ENCODE measurements around the gene GNAQ. TPM values are rescaled to one million over a fixed set of nuclear protein-coding genes. Genes with fewer than 3 reads are reported as not detected.
A peak's percentile ranks its signal among the peaks of the same experiment; 100 is the strongest.

GNAQ gene
- total RNA-seq, 1 experiment from 2014 or later, result 28.7 TPM

GRCh38 chr9:77820293-77820954 is 211.2 kb downstream of the GNAQ start:
- intact Hi-C loops (cut with micrococcal nuclease), result no loop called here
- DNase-seq (ENCODE audit: low read depth, low spot score) (no peak), ATAC-seq (no peak)
- no peaks in the 10 kb centered on the region for H3K9me3 ChIP-seq (ENCODE audit: control insufficient read depth in 1 of 2, insufficient read depth in 1 of 2, low read depth in 1 of 2, low read length in 2 of 2)
- POLR2A ChIA-PET, result no interaction called here
- no peak overlapping the region for H3K4me3 ChIP-seq (replicated peaks in 1 of 2; ENCODE audit: low read depth in 1 of 2, low read length in 2 of 2)
- RAD21 ChIA-PET (ENCODE audit: low non-redundant PET in 1 of 2, low total read pairs in 2 of 2, uncharacterized antibody in 2 of 2, unreplicated experiment in 2 of 2), result no interaction called here
- H3K4me2 ChIP-seq (ENCODE audit: low read length), result peak overlapping the region; percentile 25; the same call in 1 of the 2 replicates
- no peak for TF ChIP-seq REST (IDR thresholded peaks at IDR 0.05; ENCODE audit: low read depth)
- no peak for TF ChIP-seq ELF1 (IDR thresholded peaks at IDR 0.05; ENCODE audit: borderline replicate concordance, low read depth)
- TF ChIP-seq ZBTB33 (IDR thresholded peaks at IDR 0.05; ENCODE audit: extremely low read depth, insufficient replicate concordance, low read length), result no peak
- no peak for TF ChIP-seq EGR1 (IDR thresholded peaks at IDR 0.05; ENCODE audit: low read depth)
- TF ChIP-seq CBX3 (IDR thresholded peaks at IDR 0.05; ENCODE audit: low read depth), result no peak
- no peak for TF ChIP-seq SRF (IDR thresholded peaks at IDR 0.05; ENCODE audit: low read depth)
- no peak for TF ChIP-seq CEBPB (IDR thresholded peaks at IDR 0.05; ENCODE audit: low read depth)
- peak; percentile 20; the same call in 1 of the 2 replicates for TF ChIP-seq MAX (IDR thresholded peaks at IDR 0.05)
- TF ChIP-seq RAD21 (IDR thresholded peaks at IDR 0.05; ENCODE audit: low read depth), result no peak
- TF ChIP-seq FOSL1 (IDR thresholded peaks at IDR 0.05; ENCODE audit: low read depth), result peak; percentile 35; the same call in 1 of the 2 replicates
- H3K9me2 ChIP-seq (ENCODE audit: insufficient read depth), result no peaks in the 10 kb centered on the region
- H3K36me3 ChIP-seq (ENCODE audit: control insufficient read depth in 1 of 2, insufficient read depth in 2 of 2, low read length in 2 of 2), result no peaks in the 10 kb centered on the region
- no peak overlapping the region for H3K27ac ChIP-seq (ENCODE audit: low read depth, low read length)
- no TSS peak for BruUV-seq (replicated peaks)
- no peak overlapping the region for H2AFZ ChIP-seq (ENCODE audit: low read depth, low read length, poor library complexity, severe bottlenecking)
- H4K20me1 ChIP-seq (ENCODE audit: insufficient read depth), result no peaks in the 10 kb centered on the region
- H3K9ac ChIP-seq (ENCODE audit: low read length), result no peak overlapping the region
- H3K27me3 ChIP-seq (ENCODE audit: insufficient read depth, low read length), result no peaks in the 10 kb centered on the region
- no peaks in the 10 kb centered on the region for H3K79me2 ChIP-seq (ENCODE audit: insufficient read depth, low read length)
- CTCF ChIA-PET, result interaction anchor here (0.7 kb wide), 1 partner anchor 300 kb away, joined by 3 read pairs; no protein-coding TSS in a partner anchor
- peaks cover 0 to 13% of the 10 kb centered on the region in 2 experiments; a peak in 2 of 4 replicates for H3K4me1 ChIP-seq (ENCODE audit: control insufficient read depth in 1 of 2, insufficient read depth in 2 of 2, low read length in 2 of 2)
